Measurements from ENCODE around the gene C10orf53. TPM values are rescaled to one million over a fixed set of nuclear protein-coding genes. Genes with fewer than 3 reads are reported as not detected.

The C10orf53 gene
- total RNA-seq (2021; fragmentation: NEBNext Ultra II Directional; extraction: Animal tissue kit (Norgen Biotek cat#: 25700)) = not detected in 2 replicates
- not detected in 2 replicates for polyA plus RNA-seq (2011; rRNA removed)
- polyA plus RNA-seq (2011; cell fraction: cytosol; rRNA removed) = not detected
- polyA plus RNA-seq (2011; cell fraction: nucleus; rRNA removed) = 0.16 TPM
- polyA plus RNA-seq (2012, experiment 1 of 2) = not detected in 4 replicates
- polyA plus RNA-seq (2012, experiment 2 of 2) = not detected
- not detected for polyA plus RNA-seq (2013, experiment 1 of 2)
- not detected for polyA plus RNA-seq (2013, experiment 2 of 2)
- polyA minus RNA-seq (2011; rRNA and poly(A)+ RNA removed) = not detected in 2 replicates
- not detected for polyA minus RNA-seq (2011; cell fraction: cytosol; rRNA and poly(A)+ RNA removed)
- polyA minus RNA-seq (2011; cell fraction: nucleus; rRNA and poly(A)+ RNA removed) = not detected
- long read RNA-seq, experiment 1 = 0 reads
- long read RNA-seq, experiment 2 = 0 reads

DNA sequence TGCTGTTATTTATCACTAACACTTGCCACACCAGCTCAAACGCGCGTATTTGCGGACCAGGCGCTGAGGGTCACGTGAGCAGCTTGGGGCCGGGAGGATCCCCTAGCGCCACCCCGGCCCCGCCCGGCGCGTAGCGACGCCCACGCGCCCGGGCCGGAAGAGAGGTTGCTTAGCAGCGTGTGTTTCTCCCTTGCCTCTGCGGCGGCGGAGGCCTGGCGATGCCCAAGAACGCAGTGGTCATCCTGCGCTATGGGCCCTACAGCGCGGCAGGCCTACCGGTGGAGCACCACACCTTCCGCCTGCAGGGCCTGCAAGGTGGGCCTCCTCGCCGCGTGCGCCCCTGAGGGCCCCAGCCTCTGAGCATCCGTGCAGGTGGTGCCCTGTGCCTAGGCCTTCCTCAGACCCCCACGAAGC, at the start of gene C10orf53:
Gene C10orf53, plus strand, starts transcription at position 172 of the 414 bp plus-strand sequence. Its CDS starts 47 bp downstream, at position 219.
- peak within 1 kb of the TSS; percentile 43; the same call in 1 of the 2 replicates for H3K18ac ChIP-seq (ENCODE audit: extremely low read depth, low read length)
- H2BK120ac ChIP-seq (replicated peaks; ENCODE audit: low read depth, low read length) = no peak within 1 kb of the TSS
- H4K8ac ChIP-seq (ENCODE audit: extremely low read depth, insufficient read depth, low read length) = no peak within 1 kb of the TSS
- peaks cover 5% of the 10 kb centered on the region for H3K23me2 ChIP-seq (ENCODE audit: low read depth, low read length)
- no peaks in the 10 kb centered on the region for H3K36me3 ChIP-seq (ENCODE audit: control insufficient read depth in 2 of 4, insufficient read depth in 4 of 4, low read length in 3 of 4)
- WGBS, 2 experiments (ENCODE audit: extremely low coverage in 1 of 2, insufficient coverage in 1 of 2, insufficient read length in 1 of 2, insufficient replicate concordance in 2 of 2, low coverage in 1 of 2, low lambda C conversion rate in 2 of 2, missing lambda C conversion rate in 1 of 2) = 9% methylated on average over 36 of the region's 36 CpGs; no CpG with 5 or more reads in 1 of the 2 experiments
- H4K20me1 ChIP-seq (replicated peaks in 1 of 2; ENCODE audit: control insufficient read depth in 1 of 2, insufficient read depth in 2 of 2, low read length in 2 of 2) = no peaks in the 10 kb centered on the region
- H4K91ac ChIP-seq (replicated peaks; ENCODE audit: insufficient read length, low read length) = peak within 1 kb of the TSS; percentile 77
- ChIA-PET CTCF (ENCODE audit: partially characterized antibody) (interaction anchor here (0.9 to 1.5 kb wide), 2 partner anchors 92 to 101 kb away, joined by 3 read pairs; no protein-coding TSS in a partner anchor), POLR2A (ENCODE audit: partially characterized antibody) (interaction anchor here (0.9 to 1.4 kb wide), 2 partner anchors 8 to 11 kb away, joined by 3 read pairs; no protein-coding TSS in a partner anchor)
- H2AK5ac ChIP-seq (ENCODE audit: low read depth, low read length) = 0 out of 2 replicates have a peak within 1 kb of the TSS, but pooled peaks have one; percentile 47
- peak within 1 kb of the TSS; percentile 71; the same call in 1 of the 2 replicates for H2AFZ ChIP-seq (ENCODE audit: low read length)
- H3K4me1 ChIP-seq (replicated peaks in 1 of 4; ENCODE audit: control insufficient read depth in 3 of 4, insufficient read depth in 4 of 4, low read length in 3 of 4) = peaks cover 0 to 3% (median 0%) of the 10 kb centered on the region in 4 experiments; a peak in 2 of 7 replicates
- H3K23ac ChIP-seq (ENCODE audit: insufficient read length) = no peak within 1 kb of the TSS
- H2BK15ac ChIP-seq (ENCODE audit: low read length) = no peak within 1 kb of the TSS; the same call in 1 of the 2 replicates
- H3K27me3 ChIP-seq (replicated peaks in 1 of 4; ENCODE audit: control insufficient read depth in 3 of 4, extremely low read depth in 1 of 4, insufficient read depth in 3 of 4, low read length in 3 of 4) = peaks cover 9 to 46% (median 32%) of the 10 kb centered on the region in 4 experiments
- H3K9ac ChIP-seq (replicated peaks in 1 of 4; ENCODE audit: extremely low read depth in 1 of 4, low read depth in 3 of 4, low read length in 3 of 4) = no peak within 1 kb of the TSS; a peak in 1 of 7 replicates
- no peak within 1 kb of the TSS for H3K27ac ChIP-seq (ENCODE audit: low read depth, low read length)
- no peaks in the 10 kb centered on the region for H3K79me1 ChIP-seq (ENCODE audit: low read depth, low read length)
- H2BK12ac ChIP-seq (ENCODE audit: low read depth, low read length) = peak within 1 kb of the TSS; percentile 53; the same call in 1 of the 2 replicates
- no peak within 1 kb of the TSS for H2BK5ac ChIP-seq (ENCODE audit: low read depth, low read length)
- H4K5ac ChIP-seq (ENCODE audit: insufficient read length, low read depth, low read length) = no peak within 1 kb of the TSS
- no peak within 1 kb of the TSS for H3K4ac ChIP-seq (replicated peaks; ENCODE audit: insufficient read length, low read depth, low read length)
- DNase-seq (ENCODE audit: low read depth in 1 of 2, low spot score in 2 of 2) = peak; percentile 33 to 83
- H2BK20ac ChIP-seq (ENCODE audit: low read length) = no peak within 1 kb of the TSS
- no peaks in the 10 kb centered on the region for H3K79me2 ChIP-seq (ENCODE audit: control insufficient read depth in 1 of 2, insufficient read depth in 2 of 2, low read length in 2 of 2)
- H3K4me2 ChIP-seq (ENCODE audit: insufficient read depth in 1 of 2, low read depth in 2 of 2, low read length in 2 of 2) = peak within 1 kb of the TSS; percentile 85 to 92
- no peak within 1 kb of the TSS for H3K14ac ChIP-seq (ENCODE audit: insufficient read length)
- peak within 1 kb of the TSS; percentile 42 to 61 (median 55) for H3K4me3 ChIP-seq (ENCODE audit: extremely low read depth in 1 of 4, insufficient read depth in 2 of 4, low read depth in 3 of 4, low read length in 4 of 4)
- peak; percentile 24 for FAIRE-seq
- no peaks in the 10 kb centered on the region for H3K9me3 ChIP-seq (ENCODE audit: insufficient read depth in 2 of 2, low read depth in 1 of 2, low read length in 1 of 2)
- no peak within 1 kb of the TSS for H3K56ac ChIP-seq (replicated peaks; ENCODE audit: insufficient read length, low read depth, low read length)
- TF ChIP-seq EZH2 (IDR thresholded peaks at IDR 0.05; ENCODE audit: low read depth, low read length, severe bottlenecking) (peak; percentile 34), MAX (IDR thresholded peaks at IDR 0.05) (peak; percentile 85), POLR2A (IDR thresholded peaks at IDR 0.05; ENCODE audit: control extremely low read depth in 1 of 2, low read depth in 2 of 2, low read length in 2 of 2) (no peak), PHF8 (conservative IDR thresholded peaks at IDR 0.05; ENCODE audit: low read depth, low read length) (peak; percentile 43; the same call in 1 of the 2 replicates), SP4 (IDR thresholded peaks at IDR 0.05; ENCODE audit: low read length) (no peak), SUZ12 (IDR thresholded peaks at IDR 0.05; ENCODE audit: low read length) (peak; percentile 36), KDM4A (IDR thresholded peaks at IDR 0.05; ENCODE audit: low read depth, low read length, severe bottlenecking) (peak; percentile 85), EGR1 (IDR thresholded peaks at IDR 0.05; ENCODE audit: borderline replicate concordance, low read depth, low read length) (peak; percentile 100), SP1 (IDR thresholded peaks at IDR 0.05; ENCODE audit: low read depth, low read length) (no peak)
- TF ChIP-seq, protein P1, sequence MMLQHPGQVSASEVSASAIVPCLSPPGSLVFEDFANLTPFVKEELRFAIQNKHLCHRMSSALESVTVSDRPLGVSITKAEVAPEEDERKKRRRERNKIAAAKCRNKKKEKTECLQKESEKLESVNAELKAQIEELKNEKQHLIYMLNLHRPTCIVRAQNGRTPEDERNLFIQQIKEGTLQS (IDR thresholded peaks at IDR 0.05; ENCODE audit: insufficient read depth, low read depth, low read length) = peak; percentile 74; the same call in 1 of the 2 replicates
